ENCODE data around the gene DGKG.

GRCh38 chr3:186176373-186176990 lies 185.6 kb downstream of the DGKG start:
- TF ChIP-seq, protein P1, sequence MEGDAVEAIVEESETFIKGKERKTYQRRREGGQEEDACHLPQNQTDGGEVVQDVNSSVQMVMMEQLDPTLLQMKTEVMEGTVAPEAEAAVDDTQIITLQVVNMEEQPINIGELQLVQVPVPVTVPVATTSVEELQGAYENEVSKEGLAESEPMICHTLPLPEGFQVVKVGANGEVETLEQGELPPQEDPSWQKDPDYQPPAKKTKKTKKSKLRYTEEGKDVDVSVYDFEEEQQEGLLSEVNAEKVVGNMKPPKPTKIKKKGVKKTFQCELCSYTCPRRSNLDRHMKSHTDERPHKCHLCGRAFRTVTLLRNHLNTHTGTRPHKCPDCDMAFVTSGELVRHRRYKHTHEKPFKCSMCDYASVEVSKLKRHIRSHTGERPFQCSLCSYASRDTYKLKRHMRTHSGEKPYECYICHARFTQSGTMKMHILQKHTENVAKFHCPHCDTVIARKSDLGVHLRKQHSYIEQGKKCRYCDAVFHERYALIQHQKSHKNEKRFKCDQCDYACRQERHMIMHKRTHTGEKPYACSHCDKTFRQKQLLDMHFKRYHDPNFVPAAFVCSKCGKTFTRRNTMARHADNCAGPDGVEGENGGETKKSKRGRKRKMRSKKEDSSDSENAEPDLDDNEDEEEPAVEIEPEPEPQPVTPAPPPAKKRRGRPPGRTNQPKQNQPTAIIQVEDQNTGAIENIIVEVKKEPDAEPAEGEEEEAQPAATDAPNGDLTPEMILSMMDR (IDR thresholded peaks at IDR 0.05; ENCODE audit: insufficient read depth, low read length): no peak
- TF ChIP-seq POLR2AphosphoS5 (IDR thresholded peaks at IDR 0.05; ENCODE audit: low read depth): no peak
- TF ChIP-seq GABPA (IDR thresholded peaks at IDR 0.05; ENCODE audit: low read depth): no peak
- TF ChIP-seq, protein P2, sequence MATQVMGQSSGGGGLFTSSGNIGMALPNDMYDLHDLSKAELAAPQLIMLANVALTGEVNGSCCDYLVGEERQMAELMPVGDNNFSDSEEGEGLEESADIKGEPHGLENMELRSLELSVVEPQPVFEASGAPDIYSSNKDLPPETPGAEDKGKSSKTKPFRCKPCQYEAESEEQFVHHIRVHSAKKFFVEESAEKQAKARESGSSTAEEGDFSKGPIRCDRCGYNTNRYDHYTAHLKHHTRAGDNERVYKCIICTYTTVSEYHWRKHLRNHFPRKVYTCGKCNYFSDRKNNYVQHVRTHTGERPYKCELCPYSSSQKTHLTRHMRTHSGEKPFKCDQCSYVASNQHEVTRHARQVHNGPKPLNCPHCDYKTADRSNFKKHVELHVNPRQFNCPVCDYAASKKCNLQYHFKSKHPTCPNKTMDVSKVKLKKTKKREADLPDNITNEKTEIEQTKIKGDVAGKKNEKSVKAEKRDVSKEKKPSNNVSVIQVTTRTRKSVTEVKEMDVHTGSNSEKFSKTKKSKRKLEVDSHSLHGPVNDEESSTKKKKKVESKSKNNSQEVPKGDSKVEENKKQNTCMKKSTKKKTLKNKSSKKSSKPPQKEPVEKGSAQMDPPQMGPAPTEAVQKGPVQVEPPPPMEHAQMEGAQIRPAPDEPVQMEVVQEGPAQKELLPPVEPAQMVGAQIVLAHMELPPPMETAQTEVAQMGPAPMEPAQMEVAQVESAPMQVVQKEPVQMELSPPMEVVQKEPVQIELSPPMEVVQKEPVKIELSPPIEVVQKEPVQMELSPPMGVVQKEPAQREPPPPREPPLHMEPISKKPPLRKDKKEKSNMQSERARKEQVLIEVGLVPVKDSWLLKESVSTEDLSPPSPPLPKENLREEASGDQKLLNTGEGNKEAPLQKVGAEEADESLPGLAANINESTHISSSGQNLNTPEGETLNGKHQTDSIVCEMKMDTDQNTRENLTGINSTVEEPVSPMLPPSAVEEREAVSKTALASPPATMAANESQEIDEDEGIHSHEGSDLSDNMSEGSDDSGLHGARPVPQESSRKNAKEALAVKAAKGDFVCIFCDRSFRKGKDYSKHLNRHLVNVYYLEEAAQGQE (IDR thresholded peaks at IDR 0.05; ENCODE audit: insufficient replicate concordance, low read depth): no peak

Measured in HL-60 (cell line).